SIG-M5 treated with dmso at 0.1 percent for 504 hours (cell line): ENCODE results near the gene FRS2.
"Not testable (repeated sequence)": the region's sequence is repeated elsewhere in the genome, so short reads cannot be mapped to it uniquely, and the experiment has no call there.

ENCODE experiments used
- DNase-seq: peaks from one replicate; lab custom pipeline; 2025; ENCODE audit not compliant: unreplicated experiment; lab: John Stamatoyannopoulos, UW

FRS2 gene

GRCh38 chr12:69470189-69471075 lies at the start of gene FRS2:
FRS2 (plus strand) TSS chr12:69470388; CDS start chr12:69569031, 98,643 bp downstream.
- peak; percentile 92 for DNase-seq

GRCh38 chr12:69421548-69421947 lies 48.6 kb upstream of the FRS2 start:
- no peak for DNase-seq

- no peak for DNase-seq
Observed at GRCh38 chr12:69423037-69423905, 46.9 kb upstream of the FRS2 start.

- DNase-seq = no peak
Observed at GRCh38 chr12:69425417-69425816, 44.8 kb upstream of the FRS2 start.

- peak; percentile 8 for DNase-seq
Observed at GRCh38 chr12:69428351-69429073, 41.7 kb upstream of the FRS2 start.

GRCh38 chr12:69430942-69431590 lies 39.1 kb upstream of the FRS2 start:
- no peak for DNase-seq

GRCh38 chr12:69431591-69432222 lies 38.5 kb upstream of the FRS2 start:
- DNase-seq = no peak

- no peak for DNase-seq
Observed at GRCh38 chr12:69433653-69434052, 36.5 kb upstream of the FRS2 start.

- no peak for DNase-seq
Observed at GRCh38 chr12:69435644-69436043, 34.5 kb upstream of the FRS2 start.

- no peak for DNase-seq
Observed at GRCh38 chr12:69437073-69437472, 33.1 kb upstream of the FRS2 start.

GRCh38 chr12:69438539-69438938 lies 31.6 kb upstream of the FRS2 start:
- no peak for DNase-seq

- peak; percentile 37 for DNase-seq
Observed at GRCh38 chr12:69440016-69440415, 30.2 kb upstream of the FRS2 start.

GRCh38 chr12:69440886-69441285 lies 29.3 kb upstream of the FRS2 start:
- DNase-seq = no peak

- DNase-seq = no peak
Observed at GRCh38 chr12:69442894-69443293, 27.3 kb upstream of the FRS2 start.

- DNase-seq = no peak
Observed at GRCh38 chr12:69443916-69444315, 26.3 kb upstream of the FRS2 start.

GRCh38 chr12:69447892-69448291 lies 22.3 kb upstream of the FRS2 start:
- no peak for DNase-seq

GRCh38 chr12:69452598-69453132 lies 17.5 kb upstream of the FRS2 start:
- DNase-seq = not testable (repeated sequence)

- DNase-seq = no peak
Observed at GRCh38 chr12:69456239-69456638, 13.9 kb upstream of the FRS2 start.

- DNase-seq = no peak
Observed at GRCh38 chr12:69457433-69457832, 12.8 kb upstream of the FRS2 start.

- no peak for DNase-seq
Observed at GRCh38 chr12:69459477-69459876, 10.7 kb upstream of the FRS2 start.
